NCI-H2029 treated with DMSO at 0.1 percent for 48 hours (cell line): Measurements from ENCODE around the gene UNCX.

Experiments used
- DNase-seq: peaks from one replicate; lab custom pipeline; 2025; lab: John Stamatoyannopoulos, UW

The UNCX gene

GRCh38 chr7:1243964-1244416 lies 11.3 kb downstream of the UNCX start:
- DNase-seq, result no peak

- DNase-seq, result no peak
Measured at GRCh38 chr7:1244700-1245523, 12.2 kb downstream of the UNCX start.

- no peak for DNase-seq
Measured at GRCh38 chr7:1245524-1246050, 12.9 kb downstream of the UNCX start.

GRCh38 chr7:1246160-1246870 lies 13.6 kb downstream of the UNCX start:
- no peak for DNase-seq

- DNase-seq, result no peak
Measured at GRCh38 chr7:1246871-1247526, 14.3 kb downstream of the UNCX start.

- DNase-seq, result no peak
Measured at GRCh38 chr7:1247527-1248041, 14.9 kb downstream of the UNCX start.

GRCh38 chr7:1248143-1248915 lies 15.7 kb downstream of the UNCX start:
- DNase-seq, result no peak

GRCh38 chr7:1248916-1249581 lies 16.4 kb downstream of the UNCX start:
- no peak for DNase-seq

GRCh38 chr7:1249731-1250130 lies 17.1 kb downstream of the UNCX start:
- DNase-seq, result no peak

- DNase-seq, result no peak
Measured at GRCh38 chr7:1250901-1251300, 18.2 kb downstream of the UNCX start.

- no peak for DNase-seq
Measured at GRCh38 chr7:1251796-1252539, 19.3 kb downstream of the UNCX start.

GRCh38 chr7:1252540-1253090 lies 19.9 kb downstream of the UNCX start:
- no peak for DNase-seq

GRCh38 chr7:1253681-1254181 lies 21.1 kb downstream of the UNCX start:
- no peak for DNase-seq

GRCh38 chr7:1254281-1255079 lies 21.8 kb downstream of the UNCX start:
- no peak for DNase-seq

- DNase-seq, result no peak
Measured at GRCh38 chr7:1255080-1255816, 22.6 kb downstream of the UNCX start.

- DNase-seq, result no peak
Measured at GRCh38 chr7:1255817-1256340, 23.2 kb downstream of the UNCX start.

- no peak for DNase-seq
Measured at GRCh38 chr7:1256621-1257020, 23.9 kb downstream of the UNCX start.

- DNase-seq, result no peak
Measured at GRCh38 chr7:1257221-1257620, 24.5 kb downstream of the UNCX start.
